Ureter (tissue), 1 donor: ENCODE measurements around the gene SPACA4. TPM values are rescaled to one million over a fixed set of nuclear protein-coding genes. Genes with fewer than 3 reads are reported as not detected.

ENCODE experiments used
- DNase-seq: peaks from one replicate; pipeline ENCODE4 v3.0.0-alpha.2; 2020; ENCODE audit warnings: low spot score
- total RNA-seq: library from RNA; stranded (reverse); gene quantifications from one replicate; pipeline ENCODE4 v1.2.4, GENCODE V29; 2023
- donor health status: DM: yes; HTN: yes; CAD: no.

Gene SPACA4
- total RNA-seq, 1 donor from 2014 or later: not detected

- DNase-seq: no peak
Measured at GRCh38 chr19:48596679-48597465, 9.7 kb upstream of the SPACA4 start.

- no peak for DNase-seq
Measured at GRCh38 chr19:48598996-48599700, 7.4 kb upstream of the SPACA4 start.

GRCh38 chr19:48600679-48601417, 5.7 kb upstream of the SPACA4 start:
- no peak for DNase-seq

- no peak for DNase-seq
Measured at GRCh38 chr19:48603001-48603400, 3.5 kb upstream of the SPACA4 start.

- no peak for DNase-seq
Measured at GRCh38 chr19:48603449-48603848, 3.1 kb upstream of the SPACA4 start.

- DNase-seq: no peak
Measured at GRCh38 chr19:48603850-48604249, 2.7 kb upstream of the SPACA4 start.

GRCh38 chr19:48607359-48607755, 815 bp downstream of the SPACA4 start:
- DNase-seq: no peak

- no peak for DNase-seq
Measured at GRCh38 chr19:48608798-48609263, 2.3 kb downstream of the SPACA4 start.

- no peak for DNase-seq
Measured at GRCh38 chr19:48609571-48610108, 3.1 kb downstream of the SPACA4 start.

GRCh38 chr19:48611872-48612271, 5.3 kb downstream of the SPACA4 start:
- DNase-seq: no peak

GRCh38 chr19:48613024-48613851, 6.7 kb downstream of the SPACA4 start:
- no peak for DNase-seq

- no peak for DNase-seq
Measured at GRCh38 chr19:48613852-48614435, 7.4 kb downstream of the SPACA4 start.

GRCh38 chr19:48614436-48615230, 8.1 kb downstream of the SPACA4 start, which contains the start of gene FAM83E:
Gene FAM83E (minus strand): TSS chr19:48615076. CDS start chr19:48613372, 1,704 bp downstream.
- peak; percentile 86 for DNase-seq

GRCh38 chr19:48615231-48616040, 8.9 kb downstream of the SPACA4 start:
- DNase-seq: no peak

GRCh38 chr19:48616041-48616436, 9.5 kb downstream of the SPACA4 start:
- no peak for DNase-seq

- no peak for DNase-seq
Measured at GRCh38 chr19:48616491-48617056, 10.0 kb downstream of the SPACA4 start.

- no peak for DNase-seq
Measured at GRCh38 chr19:48617146-48617937, 10.8 kb downstream of the SPACA4 start.
